ENCODE measurements around the gene CEMIP. TPM values are rescaled to one million over a fixed set of nuclear protein-coding genes. Genes with fewer than 3 reads are reported as not detected.

CEMIP gene
- polyA plus RNA-seq, 1 donor (not counting 4 experiments of a cell fraction or from before 2014, with no cell fraction given): 2.3 TPM

- DNase-seq (ENCODE audit: low read depth, low spot score) (no peak), FAIRE-seq (no peak)
- H3K4me1 ChIP-seq (ENCODE audit: control insufficient read depth, extremely low read depth, insufficient read depth, low read length): no peaks in the 10 kb centered on the region
- H3K79me2 ChIP-seq (ENCODE audit: control insufficient read depth, insufficient read depth, low read length): no peaks in the 10 kb centered on the region
- H3K4me3 ChIP-seq (ENCODE audit: control insufficient read depth in 2 of 3, extremely low read depth in 1 of 3, insufficient read depth in 2 of 3, low read depth in 1 of 3, low read length in 3 of 3): no peak overlapping the region
- H3K9me3 ChIP-seq (ENCODE audit: control insufficient read depth, low read depth, low read length): no peaks in the 10 kb centered on the region
- H2AFZ ChIP-seq (ENCODE audit: control insufficient read depth, low read length): no peak overlapping the region
- no peak overlapping the region for H3K27ac ChIP-seq (ENCODE audit: control insufficient read depth, insufficient read depth, low read length)
- H3K36me3 ChIP-seq (ENCODE audit: control insufficient read depth in 2 of 2, extremely low read depth in 1 of 2, insufficient read depth in 2 of 2, low read length in 2 of 2): no peaks in the 10 kb centered on the region
- no peak overlapping the region for H3K9ac ChIP-seq (ENCODE audit: control insufficient read depth, extremely low read depth, insufficient read depth, low read length)
- no peak overlapping the region for H3K4me2 ChIP-seq (ENCODE audit: control insufficient read depth, extremely low read depth, insufficient read depth, low read depth, low read length)
- TF ChIP-seq EZH2 (IDR thresholded peaks at IDR 0.05; ENCODE audit: low read length) (no peak), CTCF (optimal IDR thresholded peaks at IDR 0.05 in 1 of 3, IDR thresholded peaks at IDR 0.05 in 1 of 3, conservative IDR thresholded peaks at IDR 0.05 in 1 of 3; ENCODE audit: extremely low read depth in 1 of 3, insufficient read depth in 2 of 3, low read length in 3 of 3) (no peak)
- H4K20me1 ChIP-seq (ENCODE audit: control insufficient read depth, extremely low read depth, insufficient read depth, low read length): no peaks in the 10 kb centered on the region
- H3K9me1 ChIP-seq (ENCODE audit: control insufficient read depth, extremely low read depth, insufficient read depth, low read length): no peaks in the 10 kb centered on the region
- H3K27me3 ChIP-seq (ENCODE audit: control insufficient read depth, extremely low read depth, insufficient read depth, low read length): no peaks in the 10 kb centered on the region
- dilution Hi-C loops (cut with MboI; ENCODE audit: extremely low pct_ligation_motif_present, low sequenced_read_pairs): no loop called here
Measured at GRCh38 chr15:80811781-80812315, 32.7 kb downstream of the CEMIP start.

GRCh38 chr15:80815106-80815505 lies 35.9 kb downstream of the CEMIP start:
- H4K20me1 ChIP-seq (ENCODE audit: control insufficient read depth, extremely low read depth, insufficient read depth, low read length): no peaks in the 10 kb centered on the region
- H3K4me2 ChIP-seq (ENCODE audit: control insufficient read depth, extremely low read depth, insufficient read depth, low read depth, low read length): no peak overlapping the region
- H3K4me3 ChIP-seq (ENCODE audit: control insufficient read depth in 2 of 3, extremely low read depth in 1 of 3, insufficient read depth in 2 of 3, low read depth in 1 of 3, low read length in 3 of 3): no peak overlapping the region
- no peaks in the 10 kb centered on the region for H3K9me1 ChIP-seq (ENCODE audit: control insufficient read depth, extremely low read depth, insufficient read depth, low read length)
- dilution Hi-C loops (cut with MboI; ENCODE audit: extremely low pct_ligation_motif_present, low sequenced_read_pairs): no loop called here
- H3K36me3 ChIP-seq (ENCODE audit: control insufficient read depth in 2 of 2, extremely low read depth in 1 of 2, insufficient read depth in 2 of 2, low read length in 2 of 2): no peaks in the 10 kb centered on the region
- H3K79me2 ChIP-seq (ENCODE audit: control insufficient read depth, insufficient read depth, low read length): no peaks in the 10 kb centered on the region
- FAIRE-seq: no peak
- TF ChIP-seq EZH2 (IDR thresholded peaks at IDR 0.05; ENCODE audit: low read length) (no peak), CTCF (optimal IDR thresholded peaks at IDR 0.05 in 1 of 3, IDR thresholded peaks at IDR 0.05 in 1 of 3, conservative IDR thresholded peaks at IDR 0.05 in 1 of 3; ENCODE audit: extremely low read depth in 1 of 3, insufficient read depth in 2 of 3, low read length in 3 of 3) (no peak)
- H3K27ac ChIP-seq (ENCODE audit: control insufficient read depth, insufficient read depth, low read length): no peak overlapping the region
- DNase-seq (ENCODE audit: low read depth, low spot score): no peak
- H3K9me3 ChIP-seq (ENCODE audit: control insufficient read depth, low read depth, low read length): no peaks in the 10 kb centered on the region
- H2AFZ ChIP-seq (ENCODE audit: control insufficient read depth, low read length): no peak overlapping the region
- H3K4me1 ChIP-seq (ENCODE audit: control insufficient read depth, extremely low read depth, insufficient read depth, low read length): no peaks in the 10 kb centered on the region
- H3K27me3 ChIP-seq (ENCODE audit: control insufficient read depth, extremely low read depth, insufficient read depth, low read length): no peaks in the 10 kb centered on the region
- H3K9ac ChIP-seq (ENCODE audit: control insufficient read depth, extremely low read depth, insufficient read depth, low read length): no peak overlapping the region

Data from keratinocyte (primary cell).